ENCODE measurements around the gene PTHLH. TPM values are rescaled to one million over a fixed set of nuclear protein-coding genes. Genes with fewer than 3 reads are reported as not detected.

The PTHLH gene
- total RNA-seq, 1 experiment from 2014 or later = 0.35 TPM

DNA sequence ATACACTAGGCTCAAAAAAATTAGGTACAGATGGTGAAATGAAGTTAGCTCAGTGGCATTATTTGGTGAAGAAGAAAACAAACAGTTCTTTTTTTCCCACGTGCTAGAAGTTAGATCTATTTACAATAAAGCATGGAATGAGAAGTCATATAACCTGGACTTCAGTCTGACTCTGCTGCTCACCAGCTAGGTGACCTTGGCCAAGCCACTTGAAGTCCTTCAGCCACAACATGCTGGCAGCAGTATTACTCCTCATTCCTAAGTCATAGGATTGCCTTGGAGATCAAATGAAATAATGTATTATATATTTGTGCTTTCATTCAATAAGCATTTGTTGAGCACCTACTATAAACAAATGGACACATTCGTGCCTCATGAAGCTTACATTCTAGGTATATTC is 45.2 kb downstream of the PTHLH start:
- Histone ChIP-seq H3K23ac (ENCODE audit: insufficient read length, low read depth, low read length) (no peak overlapping the region), H3K4me2 (ENCODE audit: insufficient read depth, insufficient read length, low read length) (no peak overlapping the region), H3K9ac (ENCODE audit: extremely low read depth, insufficient read length, low read length) (no peak overlapping the region), H3T11ph (ENCODE audit: low read length) (no peak overlapping the region), H2BK15ac (ENCODE audit: low read depth, low read length) (no peak overlapping the region), H2BK5ac (ENCODE audit: insufficient read length, low read length) (no peak overlapping the region), H3K23me2 (ENCODE audit: insufficient read length, low read depth, low read length, poor library complexity, severe bottlenecking) (no peaks in the 10 kb centered on the region), H3K27ac (ENCODE audit: insufficient read length, low read depth, low read length) (no peak overlapping the region), H3K27me3 (ENCODE audit: insufficient read depth, low read length) (no peaks in the 10 kb centered on the region), H3K79me1 (ENCODE audit: insufficient read depth, low read depth, low read length, poor library complexity, severe bottlenecking) (no peaks in the 10 kb centered on the region), H3K9me3 (ENCODE audit: control insufficient read depth, low read depth, low read length) (no peaks in the 10 kb centered on the region), H3K14ac (ENCODE audit: insufficient read depth, low read length) (no peak overlapping the region), H3K4ac (ENCODE audit: low read depth, low read length) (no peak overlapping the region), H3K4me1 (ENCODE audit: insufficient read depth, low read length) (no peaks in the 10 kb centered on the region), H4K5ac (ENCODE audit: insufficient read length, low read depth, low read length) (no peak overlapping the region), H2BK12ac (ENCODE audit: insufficient read length, low read depth, low read length) (no peak overlapping the region), H3K18ac (ENCODE audit: insufficient read length, low read depth, low read length) (no peak overlapping the region), H2AFZ (ENCODE audit: low read length) (no peak overlapping the region), H2AK5ac (ENCODE audit: insufficient read length, low read length) (no peak overlapping the region), H4K8ac (replicated peaks; ENCODE audit: insufficient read length, low read depth, low read length) (no peak overlapping the region), H2BK120ac (ENCODE audit: low read depth, low read length, poor library complexity, severe bottlenecking) (no peak overlapping the region), H4K20me1 (ENCODE audit: control insufficient read depth, insufficient read depth, insufficient read length) (no peaks in the 10 kb centered on the region), H3K79me2 (ENCODE audit: insufficient read depth, low read length) (no peaks in the 10 kb centered on the region), H4K91ac (ENCODE audit: insufficient read length, low read depth, low read length) (no peak overlapping the region), H3K56ac (ENCODE audit: insufficient read length, low read depth, low read length) (no peak overlapping the region), H2BK20ac (ENCODE audit: low read depth, low read length, poor library complexity, severe bottlenecking) (no peak overlapping the region)
- WGBS (ENCODE audit: extremely low coverage, insufficient read length, low lambda C conversion rate) = no CpG with 5 or more reads among the region's 2 CpGs
- Mint-ChIP-seq H3K4me1 (no peaks in the 10 kb centered on the region), H3K4me3 (no peak overlapping the region), H3K27me3 (ENCODE audit: low read depth) (no peaks in the 10 kb centered on the region; the same call in 1 of the 2 replicates), H3K27ac (no peak overlapping the region), H3K36me3 (ENCODE audit: insufficient read depth in 1 of 3, low read depth in 3 of 3) (no peaks in the 10 kb centered on the region), H3K9me3 (no peaks in the 10 kb centered on the region)
- TF ChIP-seq, protein P1, sequence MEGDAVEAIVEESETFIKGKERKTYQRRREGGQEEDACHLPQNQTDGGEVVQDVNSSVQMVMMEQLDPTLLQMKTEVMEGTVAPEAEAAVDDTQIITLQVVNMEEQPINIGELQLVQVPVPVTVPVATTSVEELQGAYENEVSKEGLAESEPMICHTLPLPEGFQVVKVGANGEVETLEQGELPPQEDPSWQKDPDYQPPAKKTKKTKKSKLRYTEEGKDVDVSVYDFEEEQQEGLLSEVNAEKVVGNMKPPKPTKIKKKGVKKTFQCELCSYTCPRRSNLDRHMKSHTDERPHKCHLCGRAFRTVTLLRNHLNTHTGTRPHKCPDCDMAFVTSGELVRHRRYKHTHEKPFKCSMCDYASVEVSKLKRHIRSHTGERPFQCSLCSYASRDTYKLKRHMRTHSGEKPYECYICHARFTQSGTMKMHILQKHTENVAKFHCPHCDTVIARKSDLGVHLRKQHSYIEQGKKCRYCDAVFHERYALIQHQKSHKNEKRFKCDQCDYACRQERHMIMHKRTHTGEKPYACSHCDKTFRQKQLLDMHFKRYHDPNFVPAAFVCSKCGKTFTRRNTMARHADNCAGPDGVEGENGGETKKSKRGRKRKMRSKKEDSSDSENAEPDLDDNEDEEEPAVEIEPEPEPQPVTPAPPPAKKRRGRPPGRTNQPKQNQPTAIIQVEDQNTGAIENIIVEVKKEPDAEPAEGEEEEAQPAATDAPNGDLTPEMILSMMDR (conservative IDR thresholded peaks at IDR 0.05) = no peak
- DNase-seq = no peak

Measured in H9 (cell line).